ENCODE results near the gene H3-3A. TPM values are rescaled to one million over a fixed set of nuclear protein-coding genes. Genes with fewer than 3 reads are reported as not detected.
A peak's percentile ranks its signal among the peaks of the same experiment; 100 is the strongest.

The H3-3A gene
- total and polyA plus RNA-seq, 10 of the 15 experiments (the other 5 are each of a cell fraction or from before 2014, with no cell fraction given) = 215 to 486 (median 393) TPM

- TF ChIP-seq FOS (IDR thresholded peaks at IDR 0.05; ENCODE audit: borderline replicate concordance, extremely low read depth, insufficient read length) (no peak), REST (IDR thresholded peaks at IDR 0.05; ENCODE audit: low read depth, low read length) (no peak), BHLHE40 (IDR thresholded peaks at IDR 0.05; ENCODE audit: borderline replicate concordance in 1 of 2, low read depth in 2 of 2, low read length in 1 of 2) (0 out of 4 replicates have a peak, but pooled peaks of 1 of the 2 experiments have one; percentile 10), FOXM1 (IDR thresholded peaks at IDR 0.05; ENCODE audit: low read depth, low read length) (no peak), SMARCA5 (IDR thresholded peaks at IDR 0.05) (peak; percentile 81; the same call in 1 of the 2 replicates), CTCF (IDR thresholded peaks at IDR 0.05 in 2 of 3, conservative IDR thresholded peaks at IDR 0.05 in 1 of 3; ENCODE audit: control insufficient read depth in 2 of 3, extremely low read depth in 1 of 3, insufficient read depth in 1 of 3, low read depth in 3 of 3, low read length in 3 of 3) (peak; percentile 73 to 80 (median 78)), PML (IDR thresholded peaks at IDR 0.05; ENCODE audit: low read length) (no peak), HDGF (IDR thresholded peaks at IDR 0.05) (no peak), SMAD5 (IDR thresholded peaks at IDR 0.05; ENCODE audit: low read depth) (0 out of 2 replicates have a peak, but pooled peaks have one; percentile 46), KDM1A (IDR thresholded peaks at IDR 0.05; ENCODE audit: borderline replicate concordance) (no peak)
Measured at GRCh38 chr1:226064816-226065248, 2.3 kb downstream of the H3-3A start (continued).

Measured in GM12878 (cell line).